ENCODE measurements around the gene NEDD1. TPM values are rescaled to one million over a fixed set of nuclear protein-coding genes. Genes with fewer than 3 reads are reported as not detected.
A peak's percentile ranks its signal among the peaks of the same experiment; 100 is the strongest.

The NEDD1 gene
- total RNA-seq, 1 experiment from 2014 or later: 43.4 TPM

GRCh38 chr12:96906498-96906848, 584 bp upstream of the NEDD1 start:
- Histone ChIP-seq H3K4me3 (ENCODE audit: low read length) (peak overlapping the region; percentile 91), H3K9me3 (ENCODE audit: low read length) (no peaks in the 10 kb centered on the region), H3K79me2 (ENCODE audit: low read length) (peaks cover 44% of the 10 kb centered on the region), H3F3A (ENCODE audit: low read length, unreplicated experiment) (no peaks in the 10 kb centered on the region), H3K36me3 (ENCODE audit: low read depth, low read length) (peaks cover 9% of the 10 kb centered on the region; the same call in 1 of the 2 replicates), H4K20me1 (ENCODE audit: low read length) (no peaks in the 10 kb centered on the region), H2AFZ (ENCODE audit: low read length) (peak overlapping the region; percentile 99), H3K9me2 (replicated peaks; ENCODE audit: low read length) (no peaks in the 10 kb centered on the region), H3K27ac (ENCODE audit: low read length) (peak overlapping the region; percentile 41), H3K4me2 (ENCODE audit: low read length) (peak overlapping the region; percentile 95), H3K9ac (ENCODE audit: low read length) (peak overlapping the region; percentile 90), H3K27me3 (ENCODE audit: low read length) (no peaks in the 10 kb centered on the region), H3K4me1 (ENCODE audit: insufficient read depth, low read length) (peaks cover 33% of the 10 kb centered on the region)
- intact Hi-C loops (cut with micrococcal nuclease): loop anchor here (2.0 to 5.0 kb wide), 2 partner anchors 96 to 134 kb away; no protein-coding TSS in a partner anchor
- DNase-seq: no peak
- BruUV-seq (replicated peaks): TSS peak; percentile 97
- POLR2A ChIA-PET (ENCODE audit: unreplicated experiment): no interaction called here
- ATAC-seq: no peak; the same call in 1 of the 2 replicates
- TF ChIP-seq EZH2 (IDR thresholded peaks at IDR 0.05; ENCODE audit: low read length, unreplicated experiment) (no peak), EZH2phosphoT487 (IDR thresholded peaks at IDR 0.05; ENCODE audit: borderline replicate concordance, low read length) (no peak), CTCF (conservative IDR thresholded peaks at IDR 0.05; ENCODE audit: low read depth, low read length) (no peak)
- CTCF ChIA-PET: no interaction called here

- POLR2A ChIA-PET (ENCODE audit: unreplicated experiment): no interaction called here
- CTCF ChIA-PET: no interaction called here
Observed at GRCh38 chr12:96907671-96908422, 790 bp downstream of the NEDD1 start.

More at GRCh38 chr12:96907671-96908422, 790 bp downstream of the NEDD1 start:
- DNase-seq: peak; percentile 30
- H3K79me2 ChIP-seq (ENCODE audit: low read length): peaks cover 56% of the 10 kb centered on the region
- H3K9ac ChIP-seq (ENCODE audit: low read length): peak overlapping the region; percentile 90
- intact Hi-C loops (cut with micrococcal nuclease): loop anchor here (2.0 to 5.0 kb wide), 3 partner anchors 97 to 187 kb away; no protein-coding TSS in a partner anchor
- H3F3A ChIP-seq (ENCODE audit: low read length, unreplicated experiment): no peaks in the 10 kb centered on the region
- peaks cover 11% of the 10 kb centered on the region; the same call in 1 of the 2 replicates for H3K36me3 ChIP-seq (ENCODE audit: low read depth, low read length)
- TSS peak; percentile 60 for BruUV-seq (replicated peaks)
- TF ChIP-seq CTCF (conservative IDR thresholded peaks at IDR 0.05; ENCODE audit: low read depth, low read length) (no peak), EZH2 (IDR thresholded peaks at IDR 0.05; ENCODE audit: low read length, unreplicated experiment) (no peak), EZH2phosphoT487 (IDR thresholded peaks at IDR 0.05; ENCODE audit: borderline replicate concordance, low read length) (no peak)
- H3K27ac ChIP-seq (ENCODE audit: low read length): peak overlapping the region; percentile 41
- H3K9me3 ChIP-seq (ENCODE audit: low read length): no peaks in the 10 kb centered on the region
- no peaks in the 10 kb centered on the region for H3K9me2 ChIP-seq (replicated peaks; ENCODE audit: low read length)
- H3K4me2 ChIP-seq (ENCODE audit: low read length): peak overlapping the region; percentile 95
- H4K20me1 ChIP-seq (ENCODE audit: low read length): no peaks in the 10 kb centered on the region
- no peaks in the 10 kb centered on the region for H3K27me3 ChIP-seq (ENCODE audit: low read length)
- ATAC-seq: peak; percentile 42
- H3K4me1 ChIP-seq (ENCODE audit: insufficient read depth, low read length): peaks cover 35% of the 10 kb centered on the region
- H2AFZ ChIP-seq (ENCODE audit: low read length): peak overlapping the region; percentile 99
- peak overlapping the region; percentile 91 for H3K4me3 ChIP-seq (ENCODE audit: low read length)

Measured in PC-3 (cell line).